Measurements from ENCODE around the gene PLAAT2.

- TF ChIP-seq CTCF (IDR thresholded peaks at IDR 0.05) (no peak), EP300 (IDR thresholded peaks at IDR 0.05) (no peak), POLR2A (IDR thresholded peaks at IDR 0.05) (no peak)
Observed at GRCh38 chr11:63554877-63555223, 8.3 kb downstream of the PLAAT2 start.

All from stomach (tissue), 4 donors.